ENCODE measurements around the gene ZNF492.

The ZNF492 gene

GRCh38 chr19:22623841-22624221 is 10.3 kb upstream of the ZNF492 start:
- Histone ChIP-seq H3K4me3 (ENCODE audit: insufficient read depth, low read length, poor library complexity, severe bottlenecking) (no peak overlapping the region), H3K9me2 (replicated peaks; ENCODE audit: insufficient read depth, low read length) (no peaks in the 10 kb centered on the region), H3K79me2 (ENCODE audit: insufficient read depth, low read length) (no peaks in the 10 kb centered on the region), H3K27ac (ENCODE audit: low read depth, low read length) (no peak overlapping the region), H3K9ac (ENCODE audit: low read length) (no peak overlapping the region), H3K36me3 (ENCODE audit: low read length) (no peaks in the 10 kb centered on the region), H3K4me2 (ENCODE audit: low read depth, low read length, poor library complexity, severe bottlenecking) (no peak overlapping the region), H3F3A (ENCODE audit: insufficient read depth) (no peaks in the 10 kb centered on the region), H3K9me3 (ENCODE audit: insufficient read depth, low read length) (peaks cover 4% of the 10 kb centered on the region; the same call in 1 of the 2 replicates), H4K20me1 (ENCODE audit: low read depth, low read length) (no peaks in the 10 kb centered on the region), H2AFZ (ENCODE audit: low read depth, low read length, severe bottlenecking) (no peak overlapping the region), H3K27me3 (ENCODE audit: low read length) (no peaks in the 10 kb centered on the region)
- TF ChIP-seq EZH2phosphoT487 (conservative IDR thresholded peaks at IDR 0.05; ENCODE audit: low read length) = no peak
- TF ChIP-seq CTCF (IDR thresholded peaks at IDR 0.05; ENCODE audit: insufficient read depth, low read length, poor library complexity, severe bottlenecking) = no peak

- TF ChIP-seq CTCF (IDR thresholded peaks at IDR 0.05; ENCODE audit: insufficient read depth, low read length, poor library complexity, severe bottlenecking) = no peak
- no peak for TF ChIP-seq EZH2phosphoT487 (conservative IDR thresholded peaks at IDR 0.05; ENCODE audit: low read length)
- Histone ChIP-seq H3F3A (ENCODE audit: insufficient read depth) (no peaks in the 10 kb centered on the region), H3K36me3 (ENCODE audit: low read length) (no peaks in the 10 kb centered on the region), H3K27me3 (ENCODE audit: low read length) (no peaks in the 10 kb centered on the region), H3K79me2 (ENCODE audit: insufficient read depth, low read length) (no peaks in the 10 kb centered on the region), H3K4me2 (ENCODE audit: low read depth, low read length, poor library complexity, severe bottlenecking) (no peak overlapping the region), H2AFZ (ENCODE audit: low read depth, low read length, severe bottlenecking) (no peak overlapping the region), H3K27ac (ENCODE audit: low read depth, low read length) (no peak overlapping the region), H3K9me2 (replicated peaks; ENCODE audit: insufficient read depth, low read length) (no peaks in the 10 kb centered on the region), H3K9ac (ENCODE audit: low read length) (no peak overlapping the region), H4K20me1 (ENCODE audit: low read depth, low read length) (no peaks in the 10 kb centered on the region), H3K9me3 (ENCODE audit: insufficient read depth, low read length) (peaks cover 4% of the 10 kb centered on the region; the same call in 1 of the 2 replicates), H3K4me3 (ENCODE audit: insufficient read depth, low read length, poor library complexity, severe bottlenecking) (no peak overlapping the region)
Measured at GRCh38 chr19:22625266-22626035, 8.7 kb upstream of the ZNF492 start.

GRCh38 chr19:22627526-22627925 is 6.6 kb upstream of the ZNF492 start:
- no peak overlapping the region for H2AFZ ChIP-seq (ENCODE audit: low read depth, low read length, severe bottlenecking)
- H3K36me3 ChIP-seq (ENCODE audit: low read length) = no peaks in the 10 kb centered on the region
- no peak overlapping the region for H3K27ac ChIP-seq (ENCODE audit: low read depth, low read length)
- peaks cover 4% of the 10 kb centered on the region; the same call in 1 of the 2 replicates for H3K9me3 ChIP-seq (ENCODE audit: insufficient read depth, low read length)
- H3K4me3 ChIP-seq (ENCODE audit: insufficient read depth, low read length, poor library complexity, severe bottlenecking) = no peak overlapping the region
- H3K27me3 ChIP-seq (ENCODE audit: low read length) = no peaks in the 10 kb centered on the region
- no peaks in the 10 kb centered on the region for H3K9me2 ChIP-seq (replicated peaks; ENCODE audit: insufficient read depth, low read length)
- TF ChIP-seq CTCF (IDR thresholded peaks at IDR 0.05; ENCODE audit: insufficient read depth, low read length, poor library complexity, severe bottlenecking) (no peak), EZH2phosphoT487 (conservative IDR thresholded peaks at IDR 0.05; ENCODE audit: low read length) (no peak)
- no peaks in the 10 kb centered on the region for H3K79me2 ChIP-seq (ENCODE audit: insufficient read depth, low read length)
- H3F3A ChIP-seq (ENCODE audit: insufficient read depth) = no peaks in the 10 kb centered on the region
- H3K9ac ChIP-seq (ENCODE audit: low read length) = no peak overlapping the region
- no peaks in the 10 kb centered on the region for H4K20me1 ChIP-seq (ENCODE audit: low read depth, low read length)
- H3K4me2 ChIP-seq (ENCODE audit: low read depth, low read length, poor library complexity, severe bottlenecking) = no peak overlapping the region

All from SU-DHL-6 (cell line).